H1 (cell line): ENCODE results near the gene VPS9D1. TPM values are rescaled to one million over a fixed set of nuclear protein-coding genes. Genes with fewer than 3 reads are reported as not detected.

Source experiments
- CTCF ChIA-PET: fragments of 300-600 bp; sonication (Branson Sonifier 250); formaldehyde crosslinking; loops from one replicate; lab custom pipeline; 2021; ENCODE audit not compliant: partially characterized antibody; lab: Charles Lee
- POLR2A ChIA-PET: fragments of 300-600 bp; sonication (Branson Sonifier 250); formaldehyde crosslinking; loops from one replicate; lab custom pipeline; 2021; ENCODE audit warnings: inconsistent platforms; ENCODE audit not compliant: partially characterized antibody; lab: Charles Lee
- DNase-seq, 2 experiments: peaks; one replicate each; pipeline versions ENCODE4 v3.0.0 to v3.0.0-alpha.2; 2010 to 2022; ENCODE audit warnings: low spot score in 2 of 2, low read depth in 1 of 2, mixed read lengths in 1 of 2
- FAIRE-seq: peaks from 2 replicates; lab custom pipeline; 2011; peaks lifted over from hg19 to GRCh38; lab: Jason Lieb, UNC
- H2AFZ ChIP-seq: 2 replicates; pipeline ENCODE4 v1.8.1; 2012; ENCODE audit warnings: low read length, inconsistent platforms
- H2AK5ac ChIP-seq: 2 replicates; pipeline ENCODE4 v1.6.1; 2013; ENCODE audit warnings: low read depth, low read length
- H2BK120ac ChIP-seq: replicated peaks from 2 replicates; pipeline ENCODE3; 2013; ENCODE audit warnings: low read depth, low read length, inconsistent platforms
- H2BK12ac ChIP-seq: 2 replicates; pipeline ENCODE4 v1.6.1; 2013; ENCODE audit warnings: low read depth, low read length
- H2BK15ac ChIP-seq: 2 replicates; pipeline ENCODE4 v1.6.1; 2013; ENCODE audit warnings: low read length
- H2BK20ac ChIP-seq: 2 replicates; pipeline ENCODE4 v1.6.1; 2013; ENCODE audit warnings: low read length
- H2BK5ac ChIP-seq: 2 replicates; pipeline ENCODE4 v1.6.1; 2013; ENCODE audit warnings: low read depth, low read length
- H3K14ac ChIP-seq: 2 replicates; pipeline ENCODE4 v1.6.1; 2013; ENCODE audit warnings: inconsistent platforms; ENCODE audit not compliant: insufficient read length
- H3K18ac ChIP-seq: 2 replicates; pipeline ENCODE4 v1.6.1; 2013; ENCODE audit warnings: low read length; ENCODE audit errors: extremely low read depth
- H3K23ac ChIP-seq: 2 replicates; pipeline ENCODE4 v1.6.1; 2013; ENCODE audit warnings: inconsistent platforms; ENCODE audit not compliant: insufficient read length
- H3K23me2 ChIP-seq: 2 replicates; pipeline ENCODE4 v1.6.1; 2013; ENCODE audit warnings: low read depth, low read length
- H3K27ac ChIP-seq: 2 replicates; pipeline ENCODE4 v1.6.1; 2011; ENCODE audit warnings: low read depth, low read length, inconsistent platforms
- H3K27me3 ChIP-seq, 4 experiments: replicated peaks in 1 of 4; 1 replicate in 1 of 4; 2 replicates in 3 of 4; pipeline versions ENCODE4 v1.6.1 to v1.8.1; 2011 to 2013; ENCODE audit warnings: low read length in 3 of 4, mild to moderate bottlenecking in 3 of 4, inconsistent platforms in 2 of 4, mixed read lengths in 2 of 4, moderate library complexity in 1 of 4; ENCODE audit not compliant: control insufficient read depth in 3 of 4, insufficient read depth in 3 of 4; ENCODE audit errors: extremely low read depth in 1 of 4
- H3K36me3 ChIP-seq, 4 experiments: 2 replicates each; pipeline versions ENCODE4 v1.6.1 to v1.8.1; 2011 to 2013; ENCODE audit warnings: mild to moderate bottlenecking in 4 of 4, low read length in 3 of 4, moderate library complexity in 2 of 4, control low read depth in 1 of 4, inconsistent platforms in 1 of 4; ENCODE audit not compliant: insufficient read depth in 4 of 4, control insufficient read depth in 2 of 4
- H3K4ac ChIP-seq: replicated peaks from 2 replicates; pipeline ENCODE3; 2013; ENCODE audit warnings: low read length, low read depth, mixed read lengths, inconsistent platforms; ENCODE audit not compliant: insufficient read length
- H3K4me1 ChIP-seq, 4 experiments: replicated peaks in 1 of 4; 1 replicate in 1 of 4; 2 replicates in 3 of 4; pipeline versions ENCODE4 v1.6.1 to v1.8.1; 2011 to 2013; ENCODE audit warnings: low read length in 3 of 4, inconsistent platforms in 2 of 4, mixed read lengths in 1 of 4; ENCODE audit not compliant: insufficient read depth in 4 of 4, control insufficient read depth in 3 of 4
- H3K4me2 ChIP-seq, 2 experiments: 2 replicates each; pipeline versions ENCODE4 v1.6.1 to v1.8.1; 2011 to 2013; ENCODE audit warnings: low read depth in 2 of 2, low read length in 2 of 2, control low read depth in 1 of 2, inconsistent platforms in 1 of 2, mild to moderate bottlenecking in 1 of 2; ENCODE audit not compliant: insufficient read depth in 1 of 2
- H3K4me3 ChIP-seq, 4 experiments: fragments of 200-600, 300-600 bp in 1 of 4; sonication (generic), shearing (Covaris generic), sonication (Bioruptor Twin) in 1 of 4; 2 replicates each; pipeline versions ENCODE4 v1.5.1 to v1.8.1; 2011 to 2016; ENCODE audit warnings: low read length in 4 of 4, low read depth in 3 of 4, control low read depth in 2 of 4, inconsistent platforms in 2 of 4, mild to moderate bottlenecking in 2 of 4, mixed read lengths in 1 of 4, moderate library complexity in 1 of 4; ENCODE audit not compliant: insufficient read depth in 2 of 4; ENCODE audit errors: extremely low read depth in 1 of 4
- H3K56ac ChIP-seq: replicated peaks from 2 replicates; pipeline ENCODE3; 2013; ENCODE audit warnings: low read depth, mild to moderate bottlenecking, mixed read lengths, low read length, inconsistent platforms; ENCODE audit not compliant: insufficient read length
- H3K79me1 ChIP-seq: 2 replicates; pipeline ENCODE4 v1.6.1; 2013; ENCODE audit warnings: low read depth, low read length, control low read depth
- H3K79me2 ChIP-seq, 2 experiments: 2 replicates each; pipeline versions ENCODE4 v1.6.1 to v1.8.1; 2012 to 2013; ENCODE audit warnings: low read length in 2 of 2, mild to moderate bottlenecking in 2 of 2, inconsistent platforms in 1 of 2; ENCODE audit not compliant: insufficient read depth in 2 of 2, control insufficient read depth in 1 of 2
- H3K9ac ChIP-seq, 4 experiments: replicated peaks in 1 of 4; 1 replicate in 1 of 4; 2 replicates in 3 of 4; pipeline versions ENCODE4 v1.6.1 to v1.8.1; 2011 to 2013; ENCODE audit warnings: low read depth in 3 of 4, low read length in 3 of 4, control low read depth in 2 of 4, mild to moderate bottlenecking in 2 of 4, moderate library complexity in 2 of 4, inconsistent platforms in 1 of 4; ENCODE audit errors: extremely low read depth in 1 of 4
- H3K9me3 ChIP-seq, 2 experiments: 2 replicates each; pipeline versions ENCODE4 v1.6.1 to v1.8.1; 2012 to 2013; ENCODE audit warnings: mild to moderate bottlenecking in 2 of 2, moderate library complexity in 2 of 2, control low read depth in 1 of 2, inconsistent platforms in 1 of 2, low read depth in 1 of 2, low read length in 1 of 2, mixed read lengths in 1 of 2; ENCODE audit not compliant: insufficient read depth in 2 of 2
- H4K20me1 ChIP-seq, 2 experiments: replicated peaks in 1 of 2; 2 replicates each; pipeline versions ENCODE3 to v1.8.1; 2011 to 2013; ENCODE audit warnings: inconsistent platforms in 2 of 2, low read length in 2 of 2, mild to moderate bottlenecking in 1 of 2; ENCODE audit not compliant: insufficient read depth in 2 of 2, control insufficient read depth in 1 of 2
- H4K5ac ChIP-seq: 2 replicates; pipeline ENCODE4 v1.6.1; 2013; ENCODE audit warnings: low read length, low read depth, mixed read lengths, inconsistent platforms; ENCODE audit not compliant: insufficient read length
- H4K8ac ChIP-seq: 2 replicates; pipeline ENCODE4 v1.8.0; 2013; ENCODE audit warnings: mild to moderate bottlenecking, moderate library complexity, low read length, inconsistent platforms; ENCODE audit not compliant: insufficient read depth; ENCODE audit errors: extremely low read depth
- H4K91ac ChIP-seq: replicated peaks from 2 replicates; pipeline ENCODE3; 2013; ENCODE audit warnings: low read length, mixed read lengths, inconsistent platforms; ENCODE audit not compliant: insufficient read length
- EZH2 ChIP-seq: fragments of 200-600 bp; sonication (generic); IDR thresholded peaks from 2 replicates; pipeline ENCODE4 v1.7.1; 2012; ENCODE audit warnings: low read depth, mild to moderate bottlenecking, moderate library complexity, low read length, inconsistent platforms; ENCODE audit not compliant: severe bottlenecking
- FOSL1 ChIP-seq: IDR thresholded peaks from 2 replicates; pipeline ENCODE4 v1.6.1; 2011; ENCODE audit warnings: mild to moderate bottlenecking, low read depth, low read length, moderate library complexity; ENCODE audit not compliant: insufficient read depth
- KDM4A ChIP-seq: IDR thresholded peaks from one replicate; pipeline ENCODE4 v1.7.1; 2012; ENCODE audit warnings: low read depth, mild to moderate bottlenecking, moderate library complexity, low read length, inconsistent platforms; ENCODE audit not compliant: severe bottlenecking
- POLR2AphosphoS5 ChIP-seq: IDR thresholded peaks from 2 replicates; pipeline ENCODE4 v1.6.1; 2011; ENCODE audit warnings: low read depth, low read length
- RAD21 ChIP-seq, 2 experiments: IDR thresholded peaks in 1 of 2; conservative IDR thresholded peaks in 1 of 2; 2 replicates each; pipeline ENCODE4 v1.6.1; 2011; ENCODE audit warnings: low read depth in 2 of 2, low read length in 2 of 2, improper control_type of control experiment in 1 of 2, inconsistent platforms in 1 of 2, mild to moderate bottlenecking in 1 of 2, moderate library complexity in 1 of 2
- SIN3A ChIP-seq, 2 experiments: IDR thresholded peaks in 1 of 2; conservative IDR thresholded peaks in 1 of 2; 2 replicates each; pipeline ENCODE4 v1.6.1; 2011 to 2012; ENCODE audit warnings: low read length in 2 of 2, improper control_type of control experiment in 1 of 2, low read depth in 1 of 2, mild to moderate bottlenecking in 1 of 2
- SP2 ChIP-seq: IDR thresholded peaks from 2 replicates; pipeline ENCODE4 v1.6.1; 2012; ENCODE audit warnings: mild to moderate bottlenecking, low read length, inconsistent platforms
- TAF1 ChIP-seq: IDR thresholded peaks from 2 replicates; pipeline ENCODE4 v1.6.1; 2011; ENCODE audit warnings: mild to moderate bottlenecking, low read depth, low read length
- TBP ChIP-seq: IDR thresholded peaks from 2 replicates; pipeline ENCODE4 v1.6.1; 2011; ENCODE audit warnings: low read depth, low read length, improper control_type of control experiment
- TCF12 ChIP-seq: IDR thresholded peaks from 2 replicates; pipeline ENCODE4 v1.6.1; 2011; ENCODE audit warnings: low read depth, mild to moderate bottlenecking, low read length
- WGBS, 2 experiments: shearing (Covaris generic) in 1 of 2; methylation state at CpG; one replicate each; pipeline versions ENCODE4 v1.1.6 to v1.1.7; 2013 to 2015; ENCODE audit warnings: low lambda C conversion rate in 2 of 2, mixed read lengths in 2 of 2, inconsistent platforms in 1 of 2, low coverage in 1 of 2, missing lambda C conversion rate in 1 of 2; ENCODE audit not compliant: insufficient replicate concordance in 2 of 2, insufficient coverage in 1 of 2, insufficient read length in 1 of 2; ENCODE audit errors: extremely low coverage in 1 of 2, missing lambda C conversion rate in 1 of 2; 5-methylcytosine and 5-hydroxymethylcytosine counted together
- polyA plus RNA-seq, 7 experiments: library from polyadenylated mRNA; depleted of rRNA in 3 of 7; stranded (reverse) in 5 of 7; unstranded in 2 of 7; fragments of >200 nt in 5 of 7; fragments of 200-250 nt in 2 of 7; gene quantifications; 1 replicate in 5 of 7; 2 replicates in 1 of 7; 4 replicates in 1 of 7; pipeline versions ENCODE4 v1.2.1 to v1.2.3, GENCODE V29; 2011 to 2013; ENCODE audit warnings: missing spikeins in 2 of 7, mixed read lengths in 2 of 7
- total RNA-seq: library from RNA; stranded (reverse); fragmentation: NEBNext Ultra II Directional; extraction: Animal tissue kit (Norgen Biotek cat#: 25700); gene quantifications from 2 replicates; pipeline ENCODE4 v1.2.1, GENCODE V29; 2021

Gene VPS9D1
- total and polyA plus RNA-seq, 2 of the 8 experiments (the other 6 are each of a cell fraction or from before 2014, with no cell fraction given): 2.9 to 5.4 TPM

DNA sequence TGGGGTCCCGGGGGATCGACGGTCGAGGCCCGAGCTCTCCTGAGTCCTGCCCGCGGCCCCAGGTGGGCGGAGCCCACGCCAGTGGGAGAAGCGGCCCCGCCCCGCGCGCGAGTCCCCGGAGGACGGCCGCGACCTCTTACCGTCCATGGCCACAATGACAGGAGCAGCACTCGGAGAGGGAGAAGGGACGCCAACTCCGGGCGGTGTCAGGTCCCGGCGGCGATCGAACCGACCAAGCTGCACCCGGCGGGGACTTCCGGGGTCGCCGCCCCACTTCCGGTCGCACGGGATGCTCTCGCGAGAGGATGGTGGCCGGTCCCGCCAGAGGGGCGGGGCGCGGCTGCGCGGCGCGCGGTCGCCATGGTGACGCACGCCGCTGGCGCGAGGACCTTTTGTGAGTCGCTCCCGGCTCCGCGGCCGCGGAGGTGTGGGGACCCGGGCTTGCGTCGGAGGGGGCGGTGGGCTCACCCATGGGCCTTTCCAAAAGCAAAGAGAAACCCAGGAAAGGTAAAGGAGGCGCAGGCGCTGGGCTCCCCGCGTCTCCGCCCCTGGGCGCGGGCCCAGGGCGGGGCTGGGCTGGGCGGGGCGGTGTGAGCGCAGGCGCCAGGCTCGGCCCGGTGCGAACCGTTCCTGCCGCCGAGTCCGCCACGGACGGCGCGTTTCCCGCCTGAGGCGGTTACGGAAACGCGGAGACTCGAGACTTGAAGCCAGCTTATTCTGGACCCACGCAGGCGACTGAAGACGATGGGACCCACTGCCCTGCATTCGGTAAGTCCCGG is 63.1 kb downstream of the VPS9D1 start, which contains the start of the genes CHMP1A and SPATA33:
TSS of gene CHMP1A (minus strand) at position 267 of the 779 bp plus-strand sequence. CDS start at position 147, 120 bp downstream.
TSS of gene SPATA33 (plus strand) at position 395 of the 779 bp plus-strand sequence. CDS start at position 471, 76 bp downstream.
- Histone ChIP-seq H3K36me3 (peaks cover 0 to 17% (median 9%) of the 10 kb centered on the region in 4 experiments; a peak in 6 of 8 replicates), H3K23me2 (peaks cover 8% of the 10 kb centered on the region), H3K27me3 (no peaks in the 10 kb centered on the region), H3K56ac (peak within 1 kb of the TSS; percentile 78), H3K23ac (no peak within 1 kb of the TSS), H3K79me2 (peaks cover 0 to 28% of the 10 kb centered on the region in 2 experiments; a peak in 2 of 4 replicates), H4K91ac (peak within 1 kb of the TSS; percentile 19), H3K18ac (peak within 1 kb of the TSS; percentile 40; the same call in 1 of the 2 replicates), H2BK5ac (no peak within 1 kb of the TSS; the same call in 1 of the 2 replicates), H3K4me3 (peak within 1 kb of the TSS; percentile 79 to 99 (median 87)), H3K14ac (no peak within 1 kb of the TSS), H4K5ac (peak within 1 kb of the TSS; percentile 71), H3K9me3 (no peaks in the 10 kb centered on the region), H2BK120ac (no peak within 1 kb of the TSS), H3K4me2 (peak within 1 kb of the TSS; percentile 78 to 96), H2BK20ac (no peak within 1 kb of the TSS), H3K9ac (peak within 1 kb of the TSS; percentile 63 to 90 (median 74)), H3K79me1 (peaks cover 10% of the 10 kb centered on the region), H4K8ac (peak within 1 kb of the TSS; percentile 91), H3K4me1 (peaks cover 0 to 8% (median 3%) of the 10 kb centered on the region in 4 experiments; a peak in 3 of 7 replicates), H2BK12ac (no peak within 1 kb of the TSS), H2AFZ (no peak within 1 kb of the TSS; the same call in 1 of the 2 replicates), H4K20me1 (peaks cover 4 to 5% of the 10 kb centered on the region in 2 experiments), H3K27ac (0 out of 2 replicates have a peak within 1 kb of the TSS, but pooled peaks have one; percentile 30), H2BK15ac (no peak within 1 kb of the TSS), H2AK5ac (0 out of 2 replicates have a peak within 1 kb of the TSS, but pooled peaks have one; percentile 9), H3K4ac (peak within 1 kb of the TSS; percentile 90)
- ChIA-PET CTCF (interaction anchor here (0.6 to 1.1 kb wide), 4 partner anchors 10 to 92 kb away, joined by 3 to 4 read pairs (median 4); no protein-coding TSS in a partner anchor), POLR2A (interaction anchor here (0.7 to 2.2 kb wide), 10 partner anchors 9 to 150 kb away, joined by 3 to 9 read pairs (median 5); partner anchors contain the start of genes CDK10 and SPG7)
- DNase-seq (peak; percentile 58 to 97), FAIRE-seq (no peak)
- 1% methylated on average over 43 of the region's 99 CpGs; no CpG with 5 or more reads in 1 of the 2 experiments for WGBS, 2 experiments
- TF ChIP-seq TBP (no peak), EZH2 (no peak), FOSL1 (no peak), TAF1 (peak; percentile 37; the same call in 1 of the 2 replicates), SIN3A (conservative IDR thresholded peaks at IDR 0.05 in 1 of 2, IDR thresholded peaks at IDR 0.05 in 1 of 2; ENCODE audit: low read depth in 1 of 2, low read length in 2 of 2) (peak; percentile 26 to 95; a peak in 3 of 4 replicates), KDM4A (peak; percentile 72), RAD21 (IDR thresholded peaks at IDR 0.05 in 1 of 2, conservative IDR thresholded peaks at IDR 0.05 in 1 of 2; ENCODE audit: low read depth in 2 of 2, low read length in 2 of 2) (no peak), POLR2AphosphoS5 (peak; percentile 66; the same call in 1 of the 2 replicates), TCF12 (no peak), SP2 (no peak)
